Measurements from ENCODE around the gene TMEM100.

Gene TMEM100, protein sequence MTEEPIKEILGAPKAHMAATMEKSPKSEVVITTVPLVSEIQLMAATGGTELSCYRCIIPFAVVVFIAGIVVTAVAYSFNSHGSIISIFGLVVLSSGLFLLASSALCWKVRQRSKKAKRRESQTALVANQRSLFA

DNA sequence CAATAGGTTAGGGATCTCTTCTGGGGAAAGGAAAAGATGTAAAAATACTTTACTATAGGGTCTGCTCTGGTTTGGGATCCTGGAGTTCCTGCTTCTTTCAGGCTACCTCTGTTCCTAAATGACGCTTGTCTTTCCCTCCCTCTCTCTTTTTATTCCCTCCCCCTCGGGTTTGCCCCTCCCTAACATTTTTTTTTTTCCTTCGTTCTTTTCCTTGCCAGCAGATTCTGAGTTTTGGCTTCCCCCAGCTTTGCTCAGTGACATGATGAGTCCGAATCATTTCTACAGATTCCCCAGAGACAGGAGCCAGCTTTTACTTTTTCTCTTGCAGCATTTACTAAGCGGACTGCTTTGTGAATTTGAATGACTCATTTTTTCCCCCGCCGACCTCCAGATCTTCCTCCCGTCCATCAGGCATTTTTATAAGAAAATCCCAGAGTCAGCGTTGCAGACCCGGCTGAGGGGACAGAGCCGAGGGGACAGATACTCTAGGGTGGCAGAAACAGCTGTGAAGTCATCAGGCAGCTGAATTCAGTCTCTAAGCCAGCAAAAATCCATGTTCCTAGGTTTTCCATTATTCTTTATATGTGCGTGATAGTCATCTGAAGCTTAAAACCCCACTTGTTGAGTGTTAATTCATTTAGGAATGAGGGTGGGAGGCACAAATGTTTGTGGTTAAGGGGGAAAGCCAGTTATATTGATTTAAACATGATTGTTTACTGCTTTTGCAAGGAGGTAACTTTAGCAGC lies at the start of gene TMEM100:
TSS of gene TMEM100 (minus strand) at position 123 of the 746 bp plus-strand sequence. CDS start 1,794 bp downstream, outside the sequence.
- TF ChIP-seq GATA1 (IDR thresholded peaks at IDR 0.05; ENCODE audit: low read depth, low read length): no peak
- no peak for TF ChIP-seq POLR2A (IDR thresholded peaks at IDR 0.05; ENCODE audit: low read length)
- DNase-seq: no peak

DNA sequence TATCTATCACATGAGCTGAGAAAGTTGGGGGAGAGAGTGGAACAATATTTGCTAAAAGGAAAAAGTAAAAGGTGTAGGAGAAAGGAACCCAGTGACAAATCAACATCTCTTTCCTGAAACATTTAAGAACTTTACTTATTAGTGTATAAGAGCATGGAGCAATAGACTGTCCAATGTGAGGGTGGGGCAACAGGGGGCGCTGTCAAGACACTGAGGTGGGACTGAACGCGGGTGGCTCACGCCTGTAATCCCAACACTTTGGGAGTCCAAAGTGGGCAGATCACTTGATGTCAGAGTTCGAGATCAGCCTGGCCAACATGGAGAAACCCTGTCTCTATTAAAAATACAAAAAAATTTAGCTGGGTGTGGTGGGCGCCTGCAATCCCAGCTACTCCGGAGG lies 49.4 kb upstream of the TMEM100 start:
- TF ChIP-seq GATA1 (IDR thresholded peaks at IDR 0.05; ENCODE audit: low read depth, low read length) (no peak), POLR2A (IDR thresholded peaks at IDR 0.05; ENCODE audit: low read length) (no peak)

DNA sequence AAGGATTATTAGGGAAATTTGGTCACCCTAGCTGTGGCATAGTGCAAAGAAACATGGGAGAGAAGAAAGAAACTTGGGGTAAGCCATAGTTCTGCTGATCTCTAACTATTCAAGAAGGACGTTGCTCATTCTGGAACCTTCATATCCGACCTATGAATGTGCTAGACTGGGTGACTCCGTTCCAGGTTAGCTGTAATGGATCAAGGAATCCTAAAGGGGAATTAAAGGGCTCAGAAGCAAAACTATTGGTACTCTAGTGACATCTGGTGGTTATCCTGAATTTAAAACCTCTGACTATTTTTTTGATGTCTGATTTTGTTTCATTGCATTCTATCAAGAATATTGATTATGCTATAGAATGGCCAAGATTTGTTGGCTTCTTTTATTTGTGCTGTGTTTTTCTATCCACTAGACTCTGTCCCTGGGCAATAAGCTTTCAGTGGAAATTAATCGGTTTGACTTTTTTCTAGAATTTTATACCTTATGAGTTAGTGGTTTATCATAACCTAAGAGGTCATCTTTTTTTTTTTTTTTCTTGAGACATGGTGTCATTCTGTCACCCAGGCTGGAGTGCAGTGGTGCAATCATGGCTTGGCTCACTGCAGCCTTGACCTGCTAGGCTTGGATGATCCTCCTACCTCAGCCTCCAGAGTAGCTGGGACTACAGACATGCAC lies 47.7 kb upstream of the TMEM100 start:
- peak; percentile 30 to 53 for DNase-seq

More for the DNA sequence above, 49.4 kb upstream of the TMEM100 start:
- DNase-seq: peak in 1 of 2 experiments; percentile 1

DNA sequence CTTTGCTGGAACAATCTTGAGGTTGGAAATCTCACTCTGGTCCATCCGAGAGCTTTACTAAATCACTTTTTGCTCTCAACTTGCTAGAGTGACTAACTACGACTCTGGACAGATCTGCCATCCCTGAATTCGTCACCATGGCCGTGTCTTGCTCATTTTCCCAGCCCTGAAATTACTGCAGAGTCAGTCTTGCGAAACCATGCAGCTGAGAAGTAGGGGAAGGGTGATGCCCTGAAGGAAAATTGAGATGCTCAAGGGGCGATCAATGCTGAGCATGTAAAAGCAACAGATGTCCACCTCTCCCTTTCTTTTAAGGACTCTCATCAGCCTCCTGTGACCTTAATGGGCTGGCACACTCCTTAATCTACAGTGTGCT lies 46.9 kb upstream of the TMEM100 start:
- TF ChIP-seq POLR2A (IDR thresholded peaks at IDR 0.05; ENCODE audit: low read length): no peak
- TF ChIP-seq GATA1 (IDR thresholded peaks at IDR 0.05; ENCODE audit: low read depth, low read length): no peak
- DNase-seq: no peak

More for the DNA sequence above, 47.7 kb upstream of the TMEM100 start:
- TF ChIP-seq POLR2A (IDR thresholded peaks at IDR 0.05; ENCODE audit: low read length) (no peak), GATA1 (IDR thresholded peaks at IDR 0.05; ENCODE audit: low read depth, low read length) (no peak)

DNA sequence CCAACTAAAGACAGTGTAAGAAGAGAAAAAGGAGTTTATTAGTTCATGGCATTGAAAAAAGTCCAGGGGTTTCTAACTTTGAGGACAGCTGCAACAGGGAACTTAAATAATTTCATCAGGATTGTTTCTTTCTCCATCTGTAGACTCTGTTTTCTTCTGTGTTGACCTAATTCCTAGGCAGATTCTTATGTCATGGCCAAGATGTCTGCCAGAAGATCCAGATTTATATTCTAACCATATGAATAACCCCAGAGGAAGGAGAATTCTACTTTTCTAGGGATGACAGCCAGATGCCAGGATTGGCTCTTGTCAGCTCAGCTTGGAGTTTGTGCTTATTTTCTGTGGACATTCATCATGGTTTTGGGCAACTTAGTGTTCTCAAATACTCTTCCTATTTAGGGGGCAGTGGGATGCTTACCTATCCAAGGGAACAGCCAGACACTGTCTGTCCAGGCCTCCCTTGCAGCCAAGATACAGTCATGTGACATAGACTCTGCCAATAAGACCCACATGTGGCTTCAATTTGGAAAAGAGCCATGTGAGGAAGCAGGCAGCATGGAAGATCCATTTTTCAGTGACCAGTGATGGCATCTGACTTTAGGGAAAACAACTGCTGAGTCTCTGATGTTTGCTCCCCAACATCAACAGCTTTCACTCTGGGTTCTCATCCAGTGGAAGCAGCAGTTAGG lies 46.4 kb upstream of the TMEM100 start:
- TF ChIP-seq POLR2A (IDR thresholded peaks at IDR 0.05; ENCODE audit: low read length) (no peak), GATA1 (IDR thresholded peaks at IDR 0.05; ENCODE audit: low read depth, low read length) (no peak)
- DNase-seq: no peak

DNA sequence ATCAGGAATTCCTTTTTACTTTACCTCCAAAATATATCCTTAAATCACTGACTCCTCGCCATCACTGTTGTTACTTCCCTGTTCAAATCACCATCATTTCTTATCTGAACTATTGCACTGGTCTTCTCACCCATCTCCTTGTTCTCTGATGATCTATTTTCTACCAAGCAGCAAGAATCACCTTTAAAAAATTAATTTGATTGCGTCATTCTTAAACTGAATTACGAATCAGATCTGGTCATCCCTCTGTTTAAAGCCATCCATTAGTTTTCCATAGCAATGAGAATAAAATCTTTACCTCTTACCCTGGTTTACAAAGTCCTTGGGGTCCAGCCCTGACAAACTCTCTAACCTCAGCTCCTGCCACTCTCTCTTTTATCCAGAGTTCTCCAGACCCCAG lies 42.8 kb upstream of the TMEM100 start:
- no peak for TF ChIP-seq GATA1 (IDR thresholded peaks at IDR 0.05; ENCODE audit: low read depth, low read length)

DNA sequence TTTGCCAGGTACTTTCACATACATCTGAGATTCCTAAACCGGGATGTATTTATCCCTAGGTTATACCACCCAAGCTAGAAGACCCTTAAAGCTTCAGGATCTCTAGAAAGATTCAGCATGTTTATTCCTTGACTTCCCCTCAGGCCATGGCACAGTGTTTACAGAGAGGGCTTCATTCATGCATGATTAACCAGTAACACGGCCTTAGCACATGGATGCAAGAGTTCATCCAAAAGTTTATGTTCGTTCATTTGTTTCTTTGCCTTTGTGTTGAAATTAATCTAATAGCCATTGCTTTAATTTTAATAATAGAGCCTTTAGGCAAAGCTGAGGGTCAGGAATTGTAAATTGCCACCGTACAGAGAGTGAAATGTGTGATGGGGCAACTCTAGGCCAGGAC lies 41.9 kb upstream of the TMEM100 start:
- TF ChIP-seq POLR2A (IDR thresholded peaks at IDR 0.05; ENCODE audit: low read length): no peak
- no peak for TF ChIP-seq GATA1 (IDR thresholded peaks at IDR 0.05; ENCODE audit: low read depth, low read length)
- DNase-seq: no peak

More for the DNA sequence above, 42.8 kb upstream of the TMEM100 start:
- no peak for DNase-seq

DNA sequence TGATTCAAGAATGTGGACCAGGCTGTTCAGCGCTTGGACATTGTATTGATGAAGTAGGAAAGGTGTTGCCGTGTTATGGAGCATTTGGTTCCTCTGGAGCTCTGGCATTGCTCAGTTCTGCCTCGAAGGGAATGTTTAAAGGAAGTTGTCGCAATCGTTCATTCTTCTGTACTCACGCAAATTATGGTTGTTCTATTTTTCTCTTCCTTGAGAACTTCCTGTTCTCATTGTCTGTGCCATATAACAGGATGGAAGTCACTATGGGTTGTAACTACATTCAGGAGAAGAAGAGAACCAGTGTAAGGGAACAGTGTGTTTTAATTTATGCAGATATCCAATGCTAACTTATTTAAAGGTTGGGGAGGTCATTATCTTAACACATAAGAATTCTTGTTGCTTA lies 41.2 kb upstream of the TMEM100 start:
- no peak for TF ChIP-seq GATA1 (IDR thresholded peaks at IDR 0.05; ENCODE audit: low read depth, low read length)
- TF ChIP-seq POLR2A (IDR thresholded peaks at IDR 0.05; ENCODE audit: low read length): no peak
- DNase-seq: no peak

DNA sequence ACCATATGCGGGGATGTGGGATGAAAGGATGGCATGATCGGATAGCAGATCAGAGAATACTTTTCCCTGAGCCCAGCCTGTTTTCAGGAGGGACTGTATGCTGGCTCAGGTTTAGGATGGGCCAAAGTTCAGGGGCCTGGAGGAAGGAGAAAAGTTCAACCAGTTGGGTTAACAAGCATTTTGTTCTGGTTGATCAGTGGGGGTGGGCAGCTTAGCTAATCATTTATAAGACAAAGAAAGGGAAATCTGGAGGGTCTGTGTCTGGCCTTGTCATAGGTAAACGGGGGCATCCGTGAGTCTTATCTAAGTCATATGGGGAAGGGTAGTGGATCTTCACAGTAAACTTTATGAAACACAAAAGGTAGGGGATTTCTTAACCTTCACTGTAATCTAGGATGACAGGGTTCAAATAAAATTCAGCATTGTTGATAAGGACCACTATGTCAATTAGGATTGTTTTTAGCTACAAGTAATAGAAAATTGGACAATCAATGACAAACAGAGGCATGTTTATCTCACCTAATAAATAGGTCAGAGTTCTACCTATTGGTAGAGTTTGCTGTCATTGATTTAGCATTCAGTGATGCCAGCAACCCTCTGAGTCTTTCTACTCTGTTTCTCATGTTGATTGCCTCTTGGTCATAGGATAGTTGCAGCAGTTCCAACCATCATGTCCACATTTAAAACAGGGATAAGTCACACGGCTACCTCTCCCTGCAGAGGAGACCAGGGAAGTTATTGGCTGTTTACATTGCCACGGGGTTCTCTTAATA lies 39.6 kb upstream of the TMEM100 start:
- no peak for DNase-seq
- no peak for TF ChIP-seq GATA1 (IDR thresholded peaks at IDR 0.05; ENCODE audit: low read depth, low read length)
- TF ChIP-seq POLR2A (IDR thresholded peaks at IDR 0.05; ENCODE audit: low read length): no peak

DNA sequence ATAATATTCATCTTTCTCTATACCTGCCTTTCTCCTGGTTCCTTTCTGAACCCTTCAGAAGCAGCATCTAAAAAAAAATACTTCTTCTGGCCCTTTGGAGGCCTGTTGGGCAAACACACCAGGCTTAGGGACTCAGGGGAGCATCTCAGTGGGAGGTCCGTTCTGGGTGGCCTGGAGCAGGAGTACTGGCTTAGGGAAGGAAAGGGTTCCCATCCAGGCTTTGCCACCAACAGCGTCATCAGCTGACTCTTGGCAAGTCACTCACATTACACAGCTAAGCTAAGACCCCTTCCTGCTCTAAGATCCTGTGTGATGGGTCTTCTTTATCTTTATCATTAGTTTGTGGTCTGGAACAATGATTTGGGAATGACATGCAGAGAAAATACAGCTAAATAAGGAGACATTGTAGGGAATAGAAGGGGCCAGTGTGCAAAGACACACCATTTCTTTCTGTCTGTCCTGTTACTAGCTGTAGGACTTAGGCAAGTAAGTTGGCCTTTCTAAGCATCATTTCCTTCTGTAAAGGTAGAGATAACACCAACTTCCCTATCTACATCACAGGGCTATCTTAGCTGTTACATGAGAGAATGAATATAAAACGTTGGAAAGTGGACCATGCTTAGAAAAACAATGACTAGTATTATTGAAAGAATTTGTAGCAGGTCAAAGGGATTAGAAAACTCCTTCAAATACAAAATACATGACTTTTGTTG lies 38.1 kb upstream of the TMEM100 start:
- DNase-seq: peak in 1 of 2 experiments; percentile 9
- TF ChIP-seq GATA1 (IDR thresholded peaks at IDR 0.05; ENCODE audit: low read depth, low read length) (no peak), POLR2A (IDR thresholded peaks at IDR 0.05; ENCODE audit: low read length) (no peak)

DNA sequence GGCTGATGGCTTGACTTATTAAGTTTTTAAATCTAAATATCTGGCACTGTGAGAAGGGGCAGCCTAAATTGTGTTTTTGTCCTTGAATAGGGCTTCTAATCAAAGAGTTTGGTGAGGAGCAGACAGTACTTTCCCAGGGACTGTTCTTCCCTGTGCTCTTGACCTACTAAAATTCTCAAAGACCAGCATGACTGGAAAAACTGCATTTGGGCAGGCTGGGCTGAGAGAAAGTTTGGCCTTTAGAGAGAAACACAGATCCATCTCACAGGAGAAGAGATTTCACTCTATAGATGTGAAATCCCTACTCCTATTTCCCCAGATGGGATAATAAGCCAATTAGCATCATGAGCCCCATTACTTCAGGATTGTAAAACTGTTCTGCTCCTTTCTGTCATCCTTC lies 35.5 kb upstream of the TMEM100 start:
- DNase-seq: no peak
- TF ChIP-seq GATA1 (IDR thresholded peaks at IDR 0.05; ENCODE audit: low read depth, low read length): no peak
- no peak for TF ChIP-seq POLR2A (IDR thresholded peaks at IDR 0.05; ENCODE audit: low read length)

DNA sequence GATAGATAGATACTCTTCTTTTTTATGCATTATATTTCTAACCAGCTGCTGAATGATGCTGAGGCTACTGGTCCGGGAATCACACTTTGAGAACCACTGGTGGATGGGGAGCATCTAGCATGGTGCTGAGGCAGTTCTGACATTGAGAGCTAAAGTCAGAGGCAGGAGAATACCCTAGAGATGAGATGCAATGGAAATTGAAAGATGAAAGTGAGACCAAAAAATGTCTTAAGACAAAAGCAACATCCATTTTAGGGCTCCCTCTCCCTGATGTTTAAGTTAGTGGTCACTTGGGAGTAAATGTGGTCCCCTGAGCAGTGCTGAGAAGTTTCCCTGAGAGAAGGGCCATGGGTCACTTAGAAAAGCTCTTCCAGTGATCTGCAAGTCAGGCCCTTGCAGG lies 35.0 kb upstream of the TMEM100 start:
- TF ChIP-seq POLR2A (IDR thresholded peaks at IDR 0.05; ENCODE audit: low read length) (no peak), GATA1 (IDR thresholded peaks at IDR 0.05; ENCODE audit: low read depth, low read length) (no peak)
- no peak for DNase-seq

DNA sequence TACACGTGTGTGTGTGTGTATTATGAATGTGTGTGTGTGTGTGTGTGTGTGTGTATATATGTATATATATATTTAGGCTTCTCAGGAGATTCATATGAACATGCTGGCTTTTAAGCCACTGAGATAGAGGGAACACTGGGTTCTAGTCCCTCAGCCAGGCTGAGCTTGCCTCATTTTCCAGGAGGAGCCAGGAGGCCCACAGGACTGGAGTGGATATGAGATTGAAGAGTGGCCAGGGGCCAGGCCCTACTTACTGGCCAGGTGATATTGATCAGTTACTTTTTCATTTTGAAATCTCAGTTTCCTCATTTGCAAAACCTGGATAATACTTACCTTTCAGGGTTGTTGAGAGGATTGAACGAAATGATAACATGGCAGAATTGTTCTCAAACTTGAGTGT lies 34.0 kb upstream of the TMEM100 start:
- TF ChIP-seq POLR2A (IDR thresholded peaks at IDR 0.05; ENCODE audit: low read length): no peak
- DNase-seq: no peak

Measured in erythroblast (primary cell).